GM08714 (cell line): ENCODE results near the gene MSX2.

Source experiments
- H3K4me3 ChIP-seq: fragments of 200-500 bp; sonication (Bioruptor generic); 2 replicates; pipeline ENCODE4 v1.5.1; 2014; ENCODE audit warnings: mild to moderate bottlenecking, low read length, inconsistent platforms
- ZNF274 ChIP-seq: IDR thresholded peaks from 2 replicates; pipeline ENCODE4 v1.6.1; 2012; ENCODE audit warnings: mild to moderate bottlenecking, low read depth, low read length

Gene MSX2

DNA sequence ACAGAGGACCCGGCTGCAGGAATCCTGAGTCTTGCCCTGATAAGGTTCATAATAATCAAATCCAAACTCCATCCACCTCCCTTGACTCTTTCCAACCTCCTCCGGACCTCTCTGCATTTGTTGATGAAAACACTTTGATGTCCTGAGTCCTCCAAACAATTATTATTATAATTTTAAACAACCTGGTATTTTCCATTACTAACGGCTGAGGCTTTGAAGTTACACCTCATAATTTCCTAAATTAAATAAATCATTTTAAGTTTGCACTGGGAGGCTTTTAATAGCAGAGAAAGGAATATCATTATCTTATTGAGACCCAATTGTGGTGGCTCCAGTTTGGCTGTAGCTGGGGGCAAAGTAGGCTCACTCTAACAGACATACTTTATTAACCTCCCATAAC lies 9.5 kb downstream of the MSX2 start:
- no peak for TF ChIP-seq ZNF274
- no peak overlapping the region for H3K4me3 ChIP-seq

DNA sequence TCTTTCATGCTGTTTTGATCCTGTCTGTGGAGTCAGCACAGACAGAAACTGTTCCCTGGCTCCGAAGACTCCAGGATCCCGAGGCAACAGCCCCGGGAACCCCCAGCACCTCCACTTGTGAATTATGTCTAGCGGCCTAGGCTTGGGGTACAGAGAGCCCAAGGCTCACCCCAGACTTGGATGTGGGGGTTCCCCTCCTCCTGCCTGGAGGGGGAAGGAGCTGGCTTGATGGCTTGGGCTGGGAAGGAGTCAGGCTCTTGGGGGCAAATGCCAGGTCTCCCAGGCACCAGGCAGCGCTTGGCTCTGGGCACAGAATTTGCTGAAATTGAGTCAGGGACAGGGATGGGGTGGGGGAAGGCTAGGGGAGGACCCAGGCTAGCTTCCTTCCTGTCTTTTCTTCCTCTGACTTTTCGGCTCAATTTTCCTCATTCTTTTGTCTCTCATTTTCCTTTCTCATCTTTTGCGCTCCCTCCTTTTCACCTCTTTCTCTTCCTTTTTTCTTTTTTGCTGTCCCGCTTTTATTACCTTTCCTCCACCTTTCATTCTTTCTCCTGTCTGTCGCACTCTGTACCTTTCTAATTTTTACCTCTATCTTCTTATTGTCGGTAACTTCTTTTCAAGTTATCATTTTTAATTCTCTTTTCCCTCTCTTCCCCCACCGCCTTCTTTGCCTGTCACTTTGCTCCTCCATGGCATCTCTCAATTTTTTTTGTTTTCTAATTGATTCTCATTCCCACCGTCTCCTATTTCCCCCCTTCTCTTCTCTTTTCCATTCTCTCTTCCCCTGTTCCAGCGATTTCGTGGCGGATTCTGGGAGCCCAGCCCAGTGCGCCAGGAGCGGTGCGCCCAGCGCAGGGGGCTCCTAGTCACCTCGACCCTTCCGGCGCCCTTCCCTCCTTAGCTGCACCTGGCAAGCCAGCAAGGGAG lies 10.5 kb downstream of the MSX2 start:
- no peak for TF ChIP-seq ZNF274
- no peak overlapping the region for H3K4me3 ChIP-seq

DNA sequence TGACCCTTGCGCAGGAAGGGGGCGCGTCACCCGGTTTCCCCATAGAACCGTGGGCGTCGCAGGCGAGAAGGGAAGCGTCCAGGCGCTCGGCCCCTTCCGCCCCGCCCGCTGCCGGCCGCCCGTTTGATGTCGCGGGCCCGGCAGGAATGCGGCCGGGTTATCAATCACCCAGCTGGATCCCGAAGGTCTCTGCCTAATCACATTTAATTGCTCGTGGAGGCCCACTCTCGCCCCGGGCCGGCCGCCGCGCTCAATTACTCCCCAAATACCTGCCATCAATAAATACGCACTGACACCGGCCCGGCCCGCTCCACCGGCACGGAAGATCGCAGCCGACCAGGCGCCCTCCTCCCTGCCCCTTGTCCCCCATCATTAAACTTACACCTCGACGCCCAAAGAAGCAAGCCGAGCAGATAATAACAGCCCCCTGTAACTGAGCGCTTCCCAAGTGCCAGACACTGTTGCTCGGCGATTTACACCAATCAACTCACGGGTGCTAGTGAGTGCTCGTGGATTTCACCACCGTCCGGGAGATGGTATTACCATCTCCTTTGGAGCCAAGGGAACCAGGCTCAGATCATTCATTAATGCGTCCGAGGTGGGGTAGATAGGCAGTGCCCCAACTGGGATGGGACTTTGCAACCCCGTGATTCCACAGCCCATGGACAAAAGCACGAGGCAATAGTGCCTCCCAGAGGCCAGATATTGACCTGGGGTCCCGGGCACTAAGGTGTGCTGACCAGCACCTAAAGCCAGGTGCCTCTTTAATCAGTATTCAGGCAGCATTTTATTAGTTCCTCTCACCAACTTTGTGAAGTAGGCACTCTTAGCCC lies 11.3 kb downstream of the MSX2 start:
- TF ChIP-seq ZNF274, result no peak

DNA sequence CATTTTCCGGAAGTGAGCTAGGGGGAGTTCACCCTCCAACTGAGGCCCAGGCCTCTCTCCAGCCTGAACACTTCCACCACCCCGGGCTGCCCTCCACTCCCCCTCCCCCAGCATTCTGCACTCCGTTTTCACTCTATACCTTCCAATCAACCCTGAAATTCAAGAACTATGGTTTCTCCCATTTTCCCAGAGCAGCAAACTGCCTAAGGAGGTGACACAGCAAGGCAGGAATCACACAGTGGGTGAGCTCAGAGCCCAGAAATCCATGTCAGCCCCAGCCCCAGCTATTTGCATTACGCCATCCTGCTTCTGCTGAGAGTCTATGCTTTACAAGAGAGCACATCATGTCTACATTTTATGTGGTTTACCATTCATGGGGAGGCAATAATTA lies 11.9 kb downstream of the MSX2 start:
- H3K4me3 ChIP-seq, result no peak overlapping the region
- no peak for TF ChIP-seq ZNF274

More for the DNA sequence above, 11.3 kb downstream of the MSX2 start:
- no peak overlapping the region for H3K4me3 ChIP-seq

DNA sequence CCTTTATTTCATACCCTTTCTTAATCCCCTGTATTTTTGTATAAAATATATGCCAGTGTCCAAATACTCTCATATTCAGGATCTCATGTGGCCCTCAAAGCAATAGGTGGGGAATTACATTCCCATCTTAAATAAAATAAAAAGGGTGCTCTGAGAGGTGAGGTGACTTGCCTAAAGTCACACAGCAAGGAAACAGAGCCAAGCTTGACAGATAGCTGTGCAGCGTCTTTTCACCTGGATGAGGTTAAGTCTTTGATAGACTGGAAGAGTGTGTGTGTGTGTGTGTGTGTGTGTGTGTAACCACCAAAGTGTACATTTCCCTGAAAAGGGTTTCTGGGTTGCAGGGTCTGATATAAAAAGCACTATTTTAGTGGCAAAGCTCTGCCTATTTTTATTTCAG lies 12.4 kb downstream of the MSX2 start:
- no peak overlapping the region for H3K4me3 ChIP-seq
- no peak for TF ChIP-seq ZNF274

DNA sequence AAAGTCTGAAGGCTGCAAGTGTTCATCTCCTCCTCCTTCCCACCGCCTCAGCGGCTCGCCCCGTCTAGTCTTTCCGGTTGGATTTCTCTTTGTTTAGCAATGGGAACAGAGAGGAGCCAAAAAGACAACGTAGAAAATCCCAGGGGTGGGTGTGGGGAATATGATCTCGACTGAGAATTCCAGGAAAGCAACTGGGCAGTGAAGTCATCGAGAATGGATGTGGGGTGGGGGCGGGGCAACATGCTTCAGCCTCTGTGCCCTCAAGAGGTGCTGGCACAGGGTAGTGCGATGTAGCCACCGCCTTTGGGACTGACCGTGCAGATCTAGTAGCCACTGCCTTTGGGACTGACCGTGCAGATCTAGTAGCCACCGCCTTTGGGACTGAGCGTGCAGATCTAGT lies 12.9 kb downstream of the MSX2 start:
- TF ChIP-seq ZNF274, result no peak
- no peak overlapping the region for H3K4me3 ChIP-seq

DNA sequence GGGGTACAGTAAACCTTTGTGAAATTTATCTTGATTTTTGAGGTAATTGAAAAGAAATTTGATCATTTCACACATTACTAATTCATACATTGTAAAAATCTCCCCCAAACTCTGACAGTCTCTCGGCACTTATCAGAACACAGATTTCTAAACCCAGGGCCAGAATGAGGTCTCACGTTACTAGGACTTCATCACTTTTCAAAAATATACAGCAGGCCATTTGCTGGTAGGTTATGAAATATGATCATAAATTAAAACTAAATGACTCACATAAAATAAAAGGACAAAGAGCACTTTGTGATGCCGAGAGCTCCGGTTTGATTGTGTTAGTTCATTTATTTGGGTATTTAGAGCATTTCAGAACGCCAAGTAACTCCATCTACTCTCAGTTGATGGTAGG lies 17.0 kb downstream of the MSX2 start:
- no peak for TF ChIP-seq ZNF274

DNA sequence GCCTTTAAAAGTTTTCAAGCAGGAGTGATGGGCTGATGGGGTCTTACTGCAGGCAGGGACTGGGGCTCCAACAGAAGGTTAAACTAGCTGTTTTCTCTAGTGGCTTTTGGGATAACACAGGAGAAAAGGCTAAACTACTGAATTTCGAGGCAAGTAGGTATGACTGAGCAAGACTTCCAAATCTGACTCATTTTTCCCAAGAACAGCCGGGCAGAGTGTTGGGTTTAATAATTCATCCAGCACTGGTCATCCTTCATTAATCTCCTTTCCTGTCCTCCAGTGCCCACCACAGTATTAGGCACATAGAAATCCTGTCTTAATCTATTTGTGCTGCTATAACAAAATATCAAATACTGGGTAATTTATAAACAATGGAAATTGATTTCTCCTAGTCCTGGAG lies 20.5 kb downstream of the MSX2 start:
- H3K4me3 ChIP-seq, result no peak overlapping the region
- TF ChIP-seq ZNF274, result no peak

More for the DNA sequence above, 17.0 kb downstream of the MSX2 start:
- no peak overlapping the region for H3K4me3 ChIP-seq

DNA sequence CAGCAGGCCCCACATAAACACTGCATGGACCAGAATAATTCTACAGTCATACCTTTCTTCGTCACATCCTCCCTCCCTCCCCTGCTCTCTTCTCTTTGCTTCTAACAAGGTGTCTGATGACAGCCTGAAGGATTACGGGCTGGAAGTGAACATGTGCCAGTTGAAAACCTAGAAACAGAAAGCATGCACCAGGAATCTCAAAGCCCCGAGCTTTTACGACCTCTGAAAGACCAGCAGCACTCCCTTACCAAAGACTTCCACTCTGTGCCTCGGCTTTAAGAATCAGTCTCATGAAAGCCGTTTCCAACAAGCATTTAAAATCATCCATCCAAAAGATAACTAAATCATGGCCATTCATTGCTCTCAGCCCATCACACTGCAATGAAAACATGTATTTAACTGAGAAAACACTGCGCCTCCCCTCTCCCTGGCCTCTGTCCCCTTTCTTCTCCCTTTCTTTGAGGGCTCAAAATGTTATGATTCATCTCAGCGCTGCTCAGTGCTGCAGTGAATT lies 21.3 kb downstream of the MSX2 start:
- no peak overlapping the region for H3K4me3 ChIP-seq

DNA sequence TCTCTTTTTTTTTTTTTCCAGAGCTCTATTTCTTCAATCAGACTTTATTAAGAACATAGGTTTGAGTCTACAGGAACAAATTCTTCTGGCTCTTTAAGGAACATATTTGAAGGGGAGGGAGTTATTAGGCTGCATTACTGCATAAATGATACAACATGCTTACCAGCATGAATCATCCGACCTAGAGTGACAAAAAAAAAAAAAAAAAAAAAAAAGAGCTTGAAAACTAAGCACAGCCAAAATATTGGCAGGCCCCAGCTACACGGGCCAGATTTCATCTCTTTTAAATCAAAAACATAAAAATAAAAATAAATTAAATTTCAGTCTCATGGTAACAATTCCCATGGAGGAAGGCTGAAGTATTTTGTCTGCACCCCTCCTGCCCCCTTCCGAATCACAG lies 26.3 kb downstream of the MSX2 start:
- TF ChIP-seq ZNF274, result no peak
- H3K4me3 ChIP-seq, result no peak overlapping the region

More for the DNA sequence above, 21.3 kb downstream of the MSX2 start:
- no peak for TF ChIP-seq ZNF274

DNA sequence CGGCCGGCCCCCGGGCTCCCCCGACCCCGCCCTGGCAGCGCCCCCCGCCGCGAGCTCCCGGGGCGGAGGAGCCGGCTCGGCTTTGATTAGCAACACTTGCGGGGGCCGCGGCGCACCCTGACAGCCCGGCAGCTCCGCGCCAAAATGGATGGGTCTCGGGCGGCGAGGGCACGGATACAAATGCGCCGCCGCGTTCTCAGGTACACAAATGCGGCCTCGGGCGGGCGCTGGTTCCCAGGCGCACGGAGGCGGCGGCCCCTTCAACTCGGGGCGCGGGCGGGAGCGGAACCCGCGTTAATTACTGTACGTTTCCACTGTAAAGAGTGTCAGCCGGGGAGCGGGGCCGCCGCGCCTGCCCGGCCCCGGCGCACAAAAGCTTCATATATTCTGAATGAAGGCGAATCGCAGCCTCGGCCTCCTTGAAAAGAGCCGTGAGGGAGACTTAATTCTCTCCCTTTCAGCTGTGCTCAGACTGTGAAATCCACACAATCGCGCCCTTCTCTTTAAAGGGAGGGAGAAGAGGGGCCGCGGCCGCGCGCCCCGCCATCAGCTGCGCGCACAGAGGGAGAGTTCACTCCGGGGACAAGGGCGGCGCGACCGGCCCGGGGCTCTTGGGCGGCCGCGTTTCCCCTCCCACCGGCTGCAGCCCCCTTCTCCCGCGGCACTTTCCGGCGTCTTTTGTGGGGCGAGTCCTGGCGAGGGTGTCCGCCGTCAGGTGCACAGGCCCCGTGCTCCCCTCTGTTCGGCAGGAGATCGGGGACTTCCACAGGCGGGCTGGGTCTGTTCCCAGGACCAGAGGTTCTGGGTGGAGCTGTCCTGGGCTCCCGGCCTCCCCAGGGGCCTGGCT lies 27.0 kb downstream of the MSX2 start:
- H3K4me3 ChIP-seq, result no peak overlapping the region
- TF ChIP-seq ZNF274, result no peak

DNA sequence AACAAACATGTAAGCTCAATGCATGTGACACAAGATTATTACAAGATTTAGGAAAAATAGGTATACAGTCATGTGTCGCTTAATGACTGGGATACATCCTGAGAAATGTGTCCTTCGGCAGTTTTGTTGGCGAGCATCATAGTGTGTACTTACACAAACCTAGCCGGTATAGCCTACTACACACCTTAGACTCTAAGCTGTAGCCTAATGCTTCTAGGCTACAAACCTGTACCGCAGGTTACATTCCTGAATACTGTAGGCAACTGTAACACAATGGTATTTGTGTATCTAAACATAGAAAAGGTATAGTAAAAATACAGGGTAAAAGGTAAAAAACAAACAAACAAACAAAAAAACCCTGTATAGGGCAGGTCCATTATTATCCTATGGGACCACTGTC lies 27.7 kb downstream of the MSX2 start:
- no peak overlapping the region for H3K4me3 ChIP-seq
- TF ChIP-seq ZNF274, result no peak

DNA sequence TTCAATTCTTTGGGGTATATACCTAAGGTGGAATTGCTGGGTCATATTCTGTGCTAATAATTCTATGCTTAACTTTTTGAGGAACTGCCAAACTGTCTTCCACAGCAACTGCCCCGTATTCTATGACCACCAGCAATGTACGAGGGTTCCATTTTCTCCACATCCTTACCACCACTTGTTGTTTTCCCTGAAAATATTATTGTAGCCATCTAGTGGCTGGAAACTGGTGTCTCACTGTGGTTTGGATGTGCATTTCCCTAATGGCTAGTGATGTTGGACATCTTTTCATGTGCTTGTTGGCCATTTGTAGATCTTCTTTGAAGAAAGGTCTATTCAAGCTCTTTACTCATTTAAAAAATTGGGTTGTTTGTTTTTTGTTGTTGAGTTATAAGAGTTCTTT lies 30.7 kb downstream of the MSX2 start:
- no peak for TF ChIP-seq ZNF274
- H3K4me3 ChIP-seq, result no peak overlapping the region

DNA sequence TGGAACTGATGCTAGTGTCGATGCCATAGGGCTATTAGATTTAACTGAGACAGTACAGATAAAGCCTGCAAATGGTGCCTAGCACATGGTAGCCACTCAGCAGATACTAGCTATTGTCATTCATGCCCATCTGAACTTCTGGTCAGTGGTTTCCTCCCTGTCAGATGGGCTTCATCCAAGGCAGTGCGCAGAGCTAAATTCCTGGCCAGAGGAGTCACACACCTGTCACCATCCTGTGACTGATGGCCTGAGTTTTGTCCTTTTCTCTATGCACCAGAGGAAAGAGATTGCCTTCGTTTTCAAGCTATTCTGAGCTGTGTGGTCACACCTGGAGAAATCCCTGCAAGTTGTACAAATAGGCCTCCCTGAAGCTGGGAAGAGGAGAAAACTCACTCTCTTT lies 34.7 kb downstream of the MSX2 start:
- no peak for TF ChIP-seq ZNF274
- H3K4me3 ChIP-seq, result no peak overlapping the region
